ENCODE results near the gene JDP2.

The JDP2 gene

GRCh38 chr14:75409316-75410205 is 18.3 kb upstream of the JDP2 start:
- no peak for DNase-seq (ENCODE audit: low read depth in 3 of 3, low spot score in 1 of 3)

- DNase-seq (ENCODE audit: low read depth in 3 of 3, low spot score in 1 of 3) = no peak
Measured at GRCh38 chr14:75411214-75411540, 16.6 kb upstream of the JDP2 start.

- no peak for DNase-seq (ENCODE audit: low read depth in 3 of 3, low spot score in 1 of 3)
Measured at GRCh38 chr14:75413013-75413412, 14.8 kb upstream of the JDP2 start.

GRCh38 chr14:75417674-75418073 is 10.1 kb upstream of the JDP2 start:
- no peak for DNase-seq (ENCODE audit: low read depth in 3 of 3, low spot score in 1 of 3)

GRCh38 chr14:75418850-75419768 is 8.7 kb upstream of the JDP2 start:
- DNase-seq (ENCODE audit: low read depth in 3 of 3, low spot score in 1 of 3) = peak in 1 of 3 donors; percentile 27

GRCh38 chr14:75422169-75422568 is 5.7 kb upstream of the JDP2 start:
- DNase-seq (ENCODE audit: low read depth in 3 of 3, low spot score in 1 of 3) = no peak

GRCh38 chr14:75424496-75424895 is 3.3 kb upstream of the JDP2 start:
- DNase-seq (ENCODE audit: low read depth in 3 of 3, low spot score in 1 of 3) = no peak

- DNase-seq (ENCODE audit: low read depth in 3 of 3, low spot score in 1 of 3) = no peak
Measured at GRCh38 chr14:75425446-75425845, 2.4 kb upstream of the JDP2 start.

- DNase-seq (ENCODE audit: low read depth in 3 of 3, low spot score in 1 of 3) = no peak
Measured at GRCh38 chr14:75426332-75427125, 1.3 kb upstream of the JDP2 start.

- DNase-seq (ENCODE audit: low read depth in 3 of 3, low spot score in 1 of 3) = no peak
Measured at GRCh38 chr14:75427126-75427481, 718 bp upstream of the JDP2 start.

- DNase-seq (ENCODE audit: low read depth in 3 of 3, low spot score in 1 of 3) = peak in 1 of 3 donors; percentile 14
Measured at GRCh38 chr14:75428230-75429104, 645 bp downstream of the JDP2 start.

GRCh38 chr14:75429562-75429961 is 1.7 kb downstream of the JDP2 start:
- DNase-seq (ENCODE audit: low read depth in 3 of 3, low spot score in 1 of 3) = no peak

GRCh38 chr14:75430116-75430515 is 2.3 kb downstream of the JDP2 start:
- DNase-seq (ENCODE audit: low read depth in 3 of 3, low spot score in 1 of 3) = no peak

- DNase-seq (ENCODE audit: low read depth in 3 of 3, low spot score in 1 of 3) = no peak
Measured at GRCh38 chr14:75430526-75430925, 2.7 kb downstream of the JDP2 start.

GRCh38 chr14:75430976-75431375 is 3.2 kb downstream of the JDP2 start:
- no peak for DNase-seq (ENCODE audit: low read depth in 3 of 3, low spot score in 1 of 3)

- no peak for DNase-seq (ENCODE audit: low read depth in 3 of 3, low spot score in 1 of 3)
Measured at GRCh38 chr14:75431827-75432226, 4.0 kb downstream of the JDP2 start.

- no peak for DNase-seq (ENCODE audit: low read depth in 3 of 3, low spot score in 1 of 3)
Measured at GRCh38 chr14:75432411-75432810, 4.6 kb downstream of the JDP2 start.

- no peak for DNase-seq (ENCODE audit: low read depth in 3 of 3, low spot score in 1 of 3)
Measured at GRCh38 chr14:75433631-75434071, 5.8 kb downstream of the JDP2 start.

- DNase-seq (ENCODE audit: low read depth in 3 of 3, low spot score in 1 of 3) = no peak
Measured at GRCh38 chr14:75434138-75434889, 6.5 kb downstream of the JDP2 start.

GRCh38 chr14:75434890-75435248 is 7.0 kb downstream of the JDP2 start:
- no peak for DNase-seq (ENCODE audit: low read depth in 3 of 3, low spot score in 1 of 3)
